GM18505 (cell line): ENCODE data around the gene NRG3.

Experiments
- ATAC-seq: cut with Tn5 transposase; IDR thresholded peaks from one replicate; pipeline ENCODE4 v1.9.1; 2021; ENCODE audit not compliant: unreplicated experiment
- POLR2A ChIP-seq: IDR thresholded peaks from 4 replicates; pipeline ENCODE4 v1.6.1; 2011; ENCODE audit warnings: borderline replicate concordance; ENCODE audit not compliant: insufficient read depth, insufficient read length; ENCODE audit errors: extremely low read depth

NRG3 gene

GRCh38 chr10:82148764-82149163, 273.8 kb downstream of the NRG3 start:
- no peak for TF ChIP-seq POLR2A

DNA sequence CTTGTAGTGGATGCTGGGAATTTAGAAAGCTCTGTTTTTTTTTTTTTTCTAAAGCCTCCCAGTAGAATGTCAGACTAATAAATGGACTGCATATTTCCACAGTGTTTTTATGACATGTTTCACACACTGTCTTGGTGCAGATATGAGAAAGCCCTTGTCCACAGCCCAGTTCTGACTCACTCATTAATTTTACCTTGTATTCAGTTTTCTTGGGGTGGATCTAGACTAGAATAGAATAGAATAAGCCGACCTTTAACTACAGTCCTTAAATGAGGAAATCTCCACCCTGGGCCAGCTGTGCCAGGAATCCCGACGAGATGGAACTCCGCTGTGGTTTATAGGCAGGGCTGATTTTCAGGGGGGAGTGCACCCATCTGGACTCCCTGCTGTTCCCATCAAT, 274.7 kb downstream of the NRG3 start:
- TF ChIP-seq POLR2A: no peak
- no peak for ATAC-seq

More at GRCh38 chr10:82148764-82149163, 273.8 kb downstream of the NRG3 start:
- ATAC-seq: no peak

DNA sequence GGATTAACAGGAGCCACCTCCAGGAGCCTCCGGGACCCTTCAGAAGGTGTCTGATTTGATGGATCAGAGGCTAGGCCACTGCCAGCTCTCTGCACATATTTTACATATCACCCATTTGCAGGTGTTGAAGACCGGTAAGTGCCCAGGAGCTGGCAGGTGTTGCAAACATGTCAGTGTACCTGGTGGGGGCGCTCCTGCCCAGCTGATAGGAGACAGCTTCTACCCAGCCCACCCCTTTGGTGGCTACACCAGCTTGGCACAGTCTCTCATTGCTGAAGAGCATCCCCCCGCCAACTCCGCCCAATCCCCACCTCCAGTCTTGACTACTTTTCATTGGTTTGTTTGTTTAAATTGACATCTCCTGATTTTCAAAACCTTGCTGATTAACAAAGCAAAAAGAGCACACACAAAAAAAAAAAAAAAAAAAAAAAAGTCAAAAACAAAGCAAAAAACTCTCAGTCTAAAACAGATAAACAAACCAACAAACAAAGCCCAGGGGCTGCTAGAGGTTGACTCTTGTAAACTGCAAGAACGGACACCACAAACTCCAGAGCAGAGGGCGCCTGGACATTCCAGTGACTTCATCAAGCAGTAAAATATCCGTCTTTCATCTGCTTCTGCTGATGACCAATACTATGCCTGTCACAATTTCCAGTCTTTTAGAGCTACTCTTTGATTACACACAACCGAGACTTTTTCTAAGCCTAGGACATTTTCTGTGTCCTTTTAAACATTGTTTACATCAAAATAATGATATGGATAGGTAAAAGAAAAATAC, 275.3 kb downstream of the NRG3 start:
- no peak for TF ChIP-seq POLR2A
- ATAC-seq: no peak

GRCh38 chr10:82160307-82160706, 285.3 kb downstream of the NRG3 start:
- TF ChIP-seq POLR2A: no peak
- ATAC-seq: no peak

- no peak for ATAC-seq
Observed at GRCh38 chr10:82161264-82161663, 286.3 kb downstream of the NRG3 start.

GRCh38 chr10:82162549-82163195, 287.7 kb downstream of the NRG3 start:
- no peak for TF ChIP-seq POLR2A
- ATAC-seq: no peak

More at GRCh38 chr10:82161264-82161663, 286.3 kb downstream of the NRG3 start:
- TF ChIP-seq POLR2A: no peak

DNA sequence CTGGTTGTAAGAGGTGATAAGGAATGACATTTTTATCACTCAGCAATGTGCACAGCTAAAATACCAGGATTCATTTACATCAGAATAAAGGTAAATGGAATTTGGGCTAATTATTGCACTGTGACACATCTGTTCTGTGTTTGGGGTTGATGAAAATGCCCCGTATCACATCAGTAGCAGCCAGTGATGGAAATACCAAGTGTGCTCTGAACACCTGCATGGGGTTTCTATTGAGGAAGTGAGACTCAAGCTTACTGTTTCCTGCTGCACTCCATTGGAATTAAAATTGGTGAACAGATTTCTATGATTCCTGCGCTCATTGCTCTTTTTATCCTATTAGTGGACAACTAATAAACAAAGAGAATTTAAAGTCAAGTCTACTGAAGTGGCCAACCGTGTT, 296.9 kb downstream of the NRG3 start:
- ATAC-seq: no peak
- no peak for TF ChIP-seq POLR2A

DNA sequence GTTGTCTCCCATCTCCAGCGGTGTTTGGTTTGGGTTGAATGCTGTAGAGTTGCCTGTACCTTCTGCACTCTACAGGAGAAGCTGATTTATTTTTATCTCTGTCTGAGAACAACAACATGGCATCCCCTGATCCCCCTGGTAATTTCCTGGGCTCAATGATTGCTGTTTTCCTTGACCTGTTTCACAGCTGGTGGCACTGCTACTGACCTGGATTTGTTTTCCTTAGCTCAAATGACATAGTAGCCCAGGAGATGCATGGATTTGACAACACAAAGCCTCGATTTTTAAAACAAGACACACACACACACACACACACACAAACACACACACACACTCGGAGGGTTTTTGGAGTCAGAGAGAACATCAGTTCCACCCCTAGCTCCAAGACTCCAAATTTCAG, 301.6 kb downstream of the NRG3 start:
- no peak for ATAC-seq

GRCh38 chr10:82190432-82191260, 315.7 kb downstream of the NRG3 start:
- no peak for TF ChIP-seq POLR2A
- ATAC-seq: no peak

More for the DNA sequence above, 301.6 kb downstream of the NRG3 start:
- no peak for TF ChIP-seq POLR2A

DNA sequence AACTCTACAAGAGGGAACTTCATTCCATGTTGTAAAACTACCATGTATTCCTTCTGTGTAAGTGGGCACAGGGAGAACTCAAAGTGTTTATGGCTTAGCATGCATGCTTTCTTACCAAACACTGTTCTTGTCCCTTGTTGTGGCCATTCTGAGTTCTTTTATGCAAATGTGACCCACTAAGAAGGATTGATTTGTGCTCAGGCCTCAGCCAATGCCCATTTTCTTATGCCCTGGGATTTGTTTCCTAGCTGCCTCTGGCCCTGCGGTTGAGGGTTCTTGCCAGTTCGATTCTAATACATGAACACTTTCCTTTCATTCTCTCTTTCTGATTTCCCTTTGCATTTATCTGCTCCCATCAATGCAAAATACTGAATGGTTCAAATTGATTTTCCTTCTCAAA, 316.7 kb downstream of the NRG3 start:
- TF ChIP-seq POLR2A: no peak

DNA sequence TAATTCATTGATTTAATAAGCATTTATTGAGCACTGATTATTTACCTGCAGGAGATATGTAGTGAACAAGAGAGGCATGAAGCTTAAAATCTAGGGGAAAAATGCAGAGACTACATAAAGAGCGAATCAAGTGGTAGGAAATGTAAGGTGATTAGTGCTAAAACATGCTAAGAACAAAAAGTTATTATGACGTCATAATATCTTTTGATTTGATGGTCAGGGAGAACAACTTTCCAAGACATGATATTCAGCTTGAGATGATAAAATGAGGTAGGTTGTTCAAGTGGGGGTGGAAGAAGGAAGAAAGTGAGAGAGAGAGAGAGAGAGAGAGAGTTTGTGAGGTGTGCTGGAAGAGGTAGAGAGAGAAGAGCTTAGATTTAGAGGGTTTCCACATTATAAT, 317.7 kb downstream of the NRG3 start:
- no peak for ATAC-seq
- TF ChIP-seq POLR2A: no peak

More for the DNA sequence above, 316.7 kb downstream of the NRG3 start:
- no peak for ATAC-seq

GRCh38 chr10:82194419-82194818, 319.4 kb downstream of the NRG3 start:
- no peak for ATAC-seq

DNA sequence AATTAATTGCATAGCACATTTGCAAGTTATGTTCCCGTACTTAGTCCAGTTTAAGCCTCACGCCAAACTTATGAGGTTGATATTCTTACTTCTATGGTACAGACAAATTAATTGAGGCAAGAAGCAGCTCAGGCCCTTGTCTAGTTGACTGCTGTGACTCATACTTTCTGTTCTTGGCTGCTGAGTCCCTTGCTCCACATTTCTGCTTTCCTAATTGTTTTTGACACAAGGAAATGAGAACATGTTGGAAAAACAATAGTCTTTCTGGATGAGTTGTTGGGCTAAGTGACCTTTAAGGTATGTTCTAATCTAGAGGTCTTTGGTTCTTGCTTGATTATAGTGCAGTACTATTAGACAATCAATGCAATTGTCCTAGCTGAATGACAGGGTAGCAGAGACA, 331.8 kb downstream of the NRG3 start:
- no peak for ATAC-seq
- no peak for TF ChIP-seq POLR2A

More at GRCh38 chr10:82194419-82194818, 319.4 kb downstream of the NRG3 start:
- TF ChIP-seq POLR2A: no peak
